Osteocyte (in vitro differentiated cells): ENCODE measurements around the gene LHX8. TPM values are rescaled to one million over a fixed set of nuclear protein-coding genes. Genes with fewer than 3 reads are reported as not detected.

Experiments used
- DNase-seq: peaks from one replicate; pipeline ENCODE4 v3.0.0; 2021; ENCODE audit warnings: mixed read lengths; ENCODE audit not compliant: unreplicated experiment; ENCODE audit errors: extremely low spot score
- H3K27ac Mint-ChIP-seq: one replicate; pipeline ENCODE4 v1.8.0; 2021; ENCODE audit warnings: mild to moderate bottlenecking, mixed read lengths; ENCODE audit not compliant: unreplicated experiment
- H3K27me3 Mint-ChIP-seq: one replicate; pipeline ENCODE4 v1.8.0; 2021; ENCODE audit warnings: mixed read lengths; ENCODE audit not compliant: unreplicated experiment
- H3K36me3 Mint-ChIP-seq: one replicate; pipeline ENCODE4 v1.8.0; 2021; ENCODE audit warnings: mixed read lengths; ENCODE audit not compliant: unreplicated experiment
- H3K4me1 Mint-ChIP-seq: one replicate; pipeline ENCODE4 v1.8.0; 2021; ENCODE audit warnings: mixed read lengths; ENCODE audit not compliant: unreplicated experiment
- H3K4me3 Mint-ChIP-seq: one replicate; pipeline ENCODE4 v1.8.0; 2021; ENCODE audit warnings: mild to moderate bottlenecking, moderate library complexity, mixed read lengths; ENCODE audit not compliant: unreplicated experiment
- H3K9me3 Mint-ChIP-seq: one replicate; pipeline ENCODE4 v1.8.0; 2021; ENCODE audit warnings: mixed read lengths; ENCODE audit not compliant: unreplicated experiment
- long read RNA-seq: library from polyadenylated mRNA; unstranded; transcript quantifications from one replicate; pipeline ENCODE4 v2.0.0, GENCODE V29; 2021
- total RNA-seq: library from RNA; stranded (reverse); gene quantifications from 2 replicates; pipeline ENCODE4 v1.2.1, GENCODE V29; 2021
- TF ChIP-seq, protein P1 (sequence below): fragments of 200-600 bp; sonication (generic); IDR thresholded peaks from 2 replicates; pipeline ENCODE4 v1.5.0; 2021; ENCODE audit warnings: antibody characterized with exemption, mild to moderate bottlenecking, moderate library complexity

LHX8 gene
- total RNA-seq = not detected in 2 replicates
- long read RNA-seq = 0 reads

DNA sequence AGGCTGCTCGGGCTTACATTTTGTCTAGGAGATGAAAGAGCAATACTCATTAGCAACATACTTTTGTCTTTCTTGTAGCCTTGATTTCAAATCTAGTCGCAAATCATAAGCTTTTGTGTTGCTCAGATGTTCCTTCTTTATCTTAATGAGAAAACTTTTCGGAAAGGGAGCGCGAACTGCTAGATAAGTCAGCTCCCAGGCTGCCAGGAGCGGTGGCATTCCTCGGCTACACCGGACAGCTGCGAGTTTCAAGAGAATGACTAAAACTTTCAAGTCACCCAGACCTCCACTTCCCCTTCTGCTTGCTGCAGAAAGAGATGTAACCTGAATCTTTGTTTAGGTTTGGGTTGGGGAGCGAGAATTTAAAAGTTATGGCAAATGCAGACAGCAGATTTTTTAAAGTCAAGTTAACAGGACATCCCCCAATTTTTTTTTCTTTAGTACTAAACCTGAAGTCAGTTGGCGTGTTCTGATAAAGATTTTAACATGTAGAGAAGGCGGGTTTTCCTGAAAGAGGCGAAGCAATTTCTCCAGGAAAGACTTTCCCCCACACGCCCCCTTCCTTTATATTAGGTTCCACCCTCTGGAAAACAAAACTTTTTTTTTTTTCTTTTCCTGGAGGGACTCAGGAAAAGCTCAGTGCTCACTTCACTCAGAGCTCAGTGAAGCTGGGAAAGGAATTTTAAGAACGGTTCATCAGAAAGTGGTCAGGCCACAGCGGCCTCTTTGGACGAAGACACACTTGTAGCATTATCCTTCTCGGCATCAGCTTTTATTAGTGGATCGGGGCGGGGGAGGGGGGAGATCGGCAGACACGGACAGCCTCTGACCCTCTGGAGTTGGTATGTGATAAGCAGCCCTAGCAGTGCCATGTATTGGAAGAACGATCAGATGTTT lies at the start of gene LHX8:
TSS of gene LHX8 (plus strand) at position 639 of the 897 bp plus-strand sequence. CDS start 2,227 bp downstream, outside the sequence.
- H3K4me3 Mint-ChIP-seq = peak within 1 kb of the TSS; percentile 73
- H3K4me1 Mint-ChIP-seq = peaks cover 32% of the 10 kb centered on the region
- H3K36me3 Mint-ChIP-seq = no peaks in the 10 kb centered on the region
- no peak within 1 kb of the TSS for H3K27ac Mint-ChIP-seq
- no peaks in the 10 kb centered on the region for H3K9me3 Mint-ChIP-seq
- peaks cover 93% of the 10 kb centered on the region for H3K27me3 Mint-ChIP-seq
- DNase-seq = no peak
- TF ChIP-seq, protein P1, sequence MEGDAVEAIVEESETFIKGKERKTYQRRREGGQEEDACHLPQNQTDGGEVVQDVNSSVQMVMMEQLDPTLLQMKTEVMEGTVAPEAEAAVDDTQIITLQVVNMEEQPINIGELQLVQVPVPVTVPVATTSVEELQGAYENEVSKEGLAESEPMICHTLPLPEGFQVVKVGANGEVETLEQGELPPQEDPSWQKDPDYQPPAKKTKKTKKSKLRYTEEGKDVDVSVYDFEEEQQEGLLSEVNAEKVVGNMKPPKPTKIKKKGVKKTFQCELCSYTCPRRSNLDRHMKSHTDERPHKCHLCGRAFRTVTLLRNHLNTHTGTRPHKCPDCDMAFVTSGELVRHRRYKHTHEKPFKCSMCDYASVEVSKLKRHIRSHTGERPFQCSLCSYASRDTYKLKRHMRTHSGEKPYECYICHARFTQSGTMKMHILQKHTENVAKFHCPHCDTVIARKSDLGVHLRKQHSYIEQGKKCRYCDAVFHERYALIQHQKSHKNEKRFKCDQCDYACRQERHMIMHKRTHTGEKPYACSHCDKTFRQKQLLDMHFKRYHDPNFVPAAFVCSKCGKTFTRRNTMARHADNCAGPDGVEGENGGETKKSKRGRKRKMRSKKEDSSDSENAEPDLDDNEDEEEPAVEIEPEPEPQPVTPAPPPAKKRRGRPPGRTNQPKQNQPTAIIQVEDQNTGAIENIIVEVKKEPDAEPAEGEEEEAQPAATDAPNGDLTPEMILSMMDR = no peak

DNA sequence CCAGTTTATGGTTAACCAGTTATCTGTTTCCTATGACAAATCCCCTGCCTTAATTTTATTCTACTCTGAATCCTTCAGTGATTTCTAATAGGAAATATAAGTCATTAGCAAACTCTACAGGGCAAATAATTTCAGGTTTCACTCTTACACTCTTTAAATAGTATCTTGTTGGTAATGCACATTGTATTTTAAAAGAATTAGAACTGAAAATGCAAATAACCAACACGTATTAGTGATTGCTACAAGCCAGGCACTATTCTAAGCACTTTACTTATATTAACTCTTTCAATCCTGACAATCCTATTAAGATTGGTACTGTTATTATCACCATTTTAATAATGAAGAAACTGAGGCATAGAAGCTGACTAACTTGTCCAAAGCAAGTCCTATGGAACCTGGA lies 48.3 kb upstream of the LHX8 start:
- Mint-ChIP-seq H3K4me3 (no peak overlapping the region), H3K27ac (no peak overlapping the region), H3K4me1 (no peaks in the 10 kb centered on the region), H3K9me3 (no peaks in the 10 kb centered on the region), H3K36me3 (no peaks in the 10 kb centered on the region), H3K27me3 (no peaks in the 10 kb centered on the region)
- no peak for DNase-seq
- TF ChIP-seq, protein P1 = no peak

DNA sequence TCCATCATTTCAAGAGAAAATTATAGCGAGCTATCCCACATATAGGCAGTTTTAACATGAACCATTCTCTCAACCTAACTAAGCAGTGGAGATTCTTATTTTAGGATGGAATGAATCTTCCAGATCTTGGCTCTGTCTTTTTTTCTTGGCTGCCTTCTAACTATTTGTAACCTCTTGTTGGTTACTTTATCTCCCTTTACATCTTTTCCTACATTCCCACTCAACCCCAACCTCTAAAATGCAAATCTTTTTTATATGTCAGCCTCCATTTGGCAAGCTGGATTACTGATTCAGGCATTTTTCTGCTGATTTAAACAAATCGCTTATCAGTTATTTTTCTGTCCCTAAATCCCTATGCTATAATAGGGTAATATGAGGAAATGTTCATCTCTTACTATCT lies 46.9 kb upstream of the LHX8 start:
- no peak overlapping the region for H3K27ac Mint-ChIP-seq
- H3K27me3 Mint-ChIP-seq = no peaks in the 10 kb centered on the region
- no peaks in the 10 kb centered on the region for H3K4me1 Mint-ChIP-seq
- no peak overlapping the region for H3K4me3 Mint-ChIP-seq
- DNase-seq = no peak
- no peaks in the 10 kb centered on the region for H3K36me3 Mint-ChIP-seq
- TF ChIP-seq, protein P1 = no peak
- no peaks in the 10 kb centered on the region for H3K9me3 Mint-ChIP-seq

DNA sequence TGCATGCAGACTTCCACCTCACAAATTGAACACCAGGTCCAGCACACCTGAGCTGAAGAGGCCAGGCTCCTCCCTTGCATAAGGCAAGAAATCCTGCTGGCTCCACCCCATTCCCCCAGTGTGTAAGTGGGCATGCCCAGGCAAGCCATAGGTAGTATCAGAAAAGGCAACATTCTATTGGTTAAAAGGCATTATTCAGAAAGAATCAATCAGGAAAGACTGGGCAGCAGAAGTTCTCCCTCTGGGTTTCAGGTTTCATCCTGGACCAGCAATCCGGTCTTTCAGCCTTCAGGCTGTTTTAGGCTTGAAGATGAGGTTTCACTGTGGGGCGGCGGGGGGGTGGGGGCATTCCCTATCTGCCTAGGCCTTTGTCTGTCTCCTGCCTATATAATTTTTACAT lies 42.0 kb upstream of the LHX8 start:
- no peaks in the 10 kb centered on the region for H3K36me3 Mint-ChIP-seq
- DNase-seq = no peak
- H3K4me3 Mint-ChIP-seq = no peak overlapping the region
- H3K9me3 Mint-ChIP-seq = peaks cover 6% of the 10 kb centered on the region
- H3K27ac Mint-ChIP-seq = no peak overlapping the region
- no peaks in the 10 kb centered on the region for H3K4me1 Mint-ChIP-seq
- no peaks in the 10 kb centered on the region for H3K27me3 Mint-ChIP-seq
- TF ChIP-seq, protein P1 = no peak

DNA sequence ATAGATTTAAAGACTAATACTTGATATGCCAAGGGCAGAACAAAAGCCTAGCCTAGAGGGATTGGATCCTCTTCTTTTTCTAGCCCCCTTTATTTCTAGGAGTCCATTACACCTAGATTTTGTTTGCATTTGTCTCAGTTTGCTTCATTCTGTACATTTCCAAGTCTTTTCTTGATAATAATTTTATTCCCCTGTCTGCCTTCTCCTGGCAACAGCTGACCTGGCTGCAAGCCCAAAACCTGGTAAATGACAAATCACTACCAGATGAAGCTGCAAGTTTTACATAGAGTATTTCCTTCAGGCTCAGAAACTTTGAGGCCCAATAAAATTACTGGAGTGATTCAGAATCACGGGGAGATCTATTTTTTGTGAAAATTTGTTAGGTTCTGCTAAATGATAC lies 36.5 kb upstream of the LHX8 start:
- Mint-ChIP-seq H3K27ac (no peak overlapping the region), H3K36me3 (no peaks in the 10 kb centered on the region)
- no peak for DNase-seq

More for the DNA sequence above, 36.5 kb upstream of the LHX8 start:
- Mint-ChIP-seq H3K9me3 (peaks cover 6% of the 10 kb centered on the region), H3K4me1 (no peaks in the 10 kb centered on the region), H3K27me3 (no peaks in the 10 kb centered on the region), H3K4me3 (no peak overlapping the region)
- TF ChIP-seq, protein P1 = no peak
